ENCODE data around the gene LCAT. TPM values are rescaled to one million over a fixed set of nuclear protein-coding genes. Genes with fewer than 3 reads are reported as not detected.

Gene LCAT
- polyA plus RNA-seq, 1 donor, result 24.4 TPM

DNA sequence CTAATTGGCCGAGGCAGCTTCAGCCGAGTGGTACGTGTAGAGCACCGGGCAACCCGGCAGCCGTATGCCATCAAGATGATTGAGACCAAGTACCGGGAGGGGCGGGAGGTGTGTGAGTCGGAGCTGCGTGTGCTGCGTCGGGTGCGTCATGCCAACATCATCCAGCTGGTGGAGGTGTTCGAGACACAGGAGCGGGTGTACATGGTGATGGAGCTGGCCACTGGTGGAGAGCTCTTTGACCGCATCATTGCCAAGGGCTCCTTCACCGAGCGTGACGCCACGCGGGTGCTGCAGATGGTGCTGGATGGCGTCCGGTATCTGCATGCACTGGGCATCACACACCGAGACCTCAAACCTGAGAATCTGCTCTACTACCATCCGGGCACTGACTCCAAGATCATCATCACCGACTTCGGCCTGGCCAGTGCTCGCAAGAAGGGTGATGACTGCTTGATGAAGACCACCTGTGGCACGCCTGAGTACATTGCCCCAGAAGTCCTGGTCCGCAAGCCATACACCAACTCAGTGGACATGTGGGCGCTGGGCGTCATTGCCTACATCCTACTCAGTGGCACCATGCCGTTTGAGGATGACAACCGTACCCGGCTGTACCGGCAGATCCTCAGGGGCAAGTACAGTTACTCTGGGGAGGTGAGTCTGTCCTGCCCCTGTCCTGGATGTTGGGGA is 34.7 kb downstream of the LCAT start:
- no peak for DNase-seq

DNA sequence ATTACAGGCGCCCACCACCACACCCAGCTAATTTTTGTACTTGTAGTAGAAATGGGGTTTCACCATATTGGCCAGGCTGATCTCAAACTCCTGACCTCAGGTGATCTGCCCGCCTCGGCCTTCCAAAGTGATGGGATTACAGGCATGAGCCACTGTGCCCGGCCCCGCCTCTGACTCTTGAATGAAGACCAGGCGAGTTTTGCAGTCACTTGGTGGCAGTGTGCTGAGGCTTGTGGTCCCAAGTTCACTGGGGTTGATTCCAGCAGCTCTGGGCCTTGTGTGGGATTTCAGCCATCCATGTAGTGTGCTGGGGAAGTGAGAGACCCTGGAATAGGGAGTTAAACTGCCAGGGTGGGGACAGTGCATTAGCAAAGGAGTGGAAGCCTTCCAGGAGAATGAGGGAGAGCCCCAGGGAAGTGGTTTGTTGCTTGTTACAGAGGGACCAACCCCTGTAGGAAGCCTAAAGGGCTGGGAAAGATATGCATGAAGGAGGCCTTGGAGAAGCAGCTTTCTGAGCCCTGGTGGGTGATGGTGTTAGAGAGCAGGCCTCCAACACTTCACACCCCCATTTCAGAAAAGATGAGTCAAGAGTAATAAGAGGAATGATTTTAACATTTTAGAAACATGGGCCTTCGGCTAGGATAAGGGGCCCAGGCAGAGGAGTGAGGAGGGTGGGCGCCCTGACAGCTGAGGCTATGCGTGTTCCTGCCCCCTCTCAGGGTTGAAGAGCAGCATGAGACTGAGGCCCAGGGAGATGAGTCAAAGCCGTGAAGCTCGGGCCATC is 36.3 kb downstream of the LCAT start:
- DNase-seq, result no peak

- no peak for DNase-seq
Observed at GRCh38 chr16:67902831-67903230, 41.1 kb downstream of the LCAT start.

- no peak for DNase-seq
Observed at GRCh38 chr16:67901734-67902133, 42.2 kb downstream of the LCAT start.

DNA sequence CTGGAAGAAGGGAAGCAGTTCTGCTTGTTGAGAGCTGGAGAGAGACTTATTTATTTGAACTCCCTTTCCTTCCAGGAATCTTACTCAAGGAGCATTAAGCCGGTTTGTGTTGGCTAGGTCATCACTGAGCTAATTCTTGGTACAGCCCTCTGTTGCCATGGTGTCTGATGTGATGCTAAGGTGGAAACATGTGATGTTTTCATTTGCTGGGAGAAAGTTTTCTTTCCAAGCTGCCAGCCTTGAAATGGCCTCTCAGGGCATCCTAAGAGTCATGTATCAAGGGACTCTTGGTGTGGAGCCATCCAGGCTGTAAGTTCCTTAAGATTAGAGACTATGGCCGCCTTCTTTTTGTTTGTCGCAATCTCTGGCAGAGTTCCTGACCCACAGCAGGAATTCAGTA is 46.7 kb downstream of the LCAT start:
- DNase-seq, result no peak

DNA sequence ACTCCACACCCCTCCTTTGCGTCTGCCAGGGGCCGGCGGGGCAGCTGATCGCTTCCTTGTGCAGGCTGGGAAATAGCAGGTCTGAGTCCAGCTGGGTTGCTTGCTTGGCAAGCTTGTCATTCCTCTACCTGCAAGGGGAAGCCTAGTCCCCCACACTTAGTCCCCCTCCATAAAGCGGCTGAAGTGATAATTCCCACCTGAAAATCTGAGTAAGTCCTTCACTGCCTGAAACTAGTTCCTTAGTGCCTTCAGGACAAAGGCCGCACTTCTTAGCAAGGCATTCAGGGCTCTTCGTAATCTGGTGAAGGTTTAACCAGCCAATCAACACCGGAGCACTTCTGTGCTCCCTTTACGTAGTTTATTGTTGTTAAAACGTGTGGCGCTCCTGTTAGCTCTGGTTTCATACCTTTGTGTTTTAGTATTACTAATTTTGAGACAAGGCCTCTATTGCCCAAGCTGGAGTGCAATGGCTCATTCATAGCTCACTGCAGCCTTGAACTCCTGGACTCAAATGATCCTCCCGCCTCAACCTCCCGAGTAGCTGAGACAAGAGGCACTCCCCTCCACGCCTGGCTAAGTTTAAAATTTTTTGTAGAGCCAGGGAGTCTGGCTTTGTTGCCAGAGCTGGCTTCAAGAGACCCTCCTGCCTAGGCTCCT is 50.0 kb downstream of the LCAT start:
- DNase-seq, result no peak

GRCh38 chr16:67892899-67893742 is 50.8 kb downstream of the LCAT start, which contains the start of gene PSKH1:
Gene PSKH1 (plus strand): TSS chr16:67893254. CDS start chr16:67908750, 15,496 bp downstream.
- DNase-seq, result peak; percentile 95

DNA sequence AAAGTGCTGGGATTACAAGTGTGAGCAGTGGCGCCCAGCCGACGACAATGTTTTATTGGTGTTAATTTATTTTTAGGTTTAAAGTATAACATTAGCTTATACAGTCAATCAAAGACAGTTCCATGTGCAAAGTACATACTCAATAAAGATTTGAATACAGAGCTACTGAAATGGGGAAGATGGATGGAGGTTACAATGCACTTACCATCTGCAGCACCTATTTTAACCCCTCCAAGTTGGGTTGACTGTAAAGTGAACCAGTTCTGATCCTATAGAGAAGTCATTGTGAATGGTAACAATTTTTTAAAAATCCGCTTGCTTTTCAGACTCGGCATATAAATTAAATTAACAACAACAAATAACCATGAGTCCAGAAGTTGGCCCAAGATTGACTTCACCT is 51.5 kb downstream of the LCAT start:
- DNase-seq, result no peak

Other genes with a start within 250 kb of the LCAT start
- gene GFOD2, start 224.8 kb downstream of the LCAT start, polyA plus RNA-seq (ENCODE audit: insufficient read length), result 15.8 TPM
- 28.8 TPM for gene RANBP10, start 137.6 kb downstream of the LCAT start, polyA plus RNA-seq (ENCODE audit: insufficient read length)
- gene TSNAXIP1, start 137.2 kb downstream of the LCAT start, polyA plus RNA-seq (ENCODE audit: insufficient read length), result 2.0 TPM
- 27.0 TPM for gene THAP11, start 101.8 kb downstream of the LCAT start, polyA plus RNA-seq (ENCODE audit: insufficient read length)
- 127 TPM for gene NUTF2, start 97.2 kb downstream of the LCAT start, polyA plus RNA-seq (ENCODE audit: insufficient read length)
- 36.6 TPM for gene CENPT, start 96.4 kb downstream of the LCAT start, polyA plus RNA-seq (ENCODE audit: insufficient read length)
- gene EDC4, start 71.1 kb downstream of the LCAT start, polyA plus RNA-seq (ENCODE audit: insufficient read length), result 126 TPM
- gene NRN1L, start 59.2 kb downstream of the LCAT start, polyA plus RNA-seq (ENCODE audit: insufficient read length), result 1.6 TPM
- gene PSKH1, start 50.9 kb downstream of the LCAT start, polyA plus RNA-seq (ENCODE audit: insufficient read length), result 23.0 TPM
- 3.1 TPM for gene CTRL, start 12.3 kb downstream of the LCAT start, polyA plus RNA-seq (ENCODE audit: insufficient read length)
- 33.5 TPM for gene PSMB10, start 7.3 kb downstream of the LCAT start, polyA plus RNA-seq (ENCODE audit: insufficient read length)
- 45.9 TPM for gene SLC12A4, start 24.5 kb upstream of the LCAT start, polyA plus RNA-seq (ENCODE audit: insufficient read length)
- gene DPEP3, start 36.4 kb upstream of the LCAT start, polyA plus RNA-seq (ENCODE audit: insufficient read length), result 0.09 TPM
- 2.3 TPM for gene DPEP2, start 55.4 kb upstream of the LCAT start, polyA plus RNA-seq (ENCODE audit: insufficient read length)
- gene DPEP2NB, start 71.8 kb upstream of the LCAT start, polyA plus RNA-seq (ENCODE audit: insufficient read length), result not detected
- 4.9 TPM for gene DDX28, start 79.1 kb upstream of the LCAT start, polyA plus RNA-seq (ENCODE audit: insufficient read length)
- gene DUS2, start 79.2 kb upstream of the LCAT start, polyA plus RNA-seq (ENCODE audit: insufficient read length), result 8.7 TPM
- 30.2 TPM for gene NFATC3, start 141.2 kb upstream of the LCAT start, polyA plus RNA-seq (ENCODE audit: insufficient read length)